NOMO-1 treated with DMSO at 0.1 percent for 48 hours (cell line): Measurements from ENCODE around the gene DIP2A.
"Not testable (repeated sequence)": the region's sequence is repeated elsewhere in the genome, so short reads cannot be mapped to it uniquely, and the experiment has no call there.

Experiments used
- DNase-seq: peaks from one replicate; lab custom pipeline; 2025; ENCODE audit not compliant: unreplicated experiment; lab: John Stamatoyannopoulos, UW

Gene DIP2A

DNA sequence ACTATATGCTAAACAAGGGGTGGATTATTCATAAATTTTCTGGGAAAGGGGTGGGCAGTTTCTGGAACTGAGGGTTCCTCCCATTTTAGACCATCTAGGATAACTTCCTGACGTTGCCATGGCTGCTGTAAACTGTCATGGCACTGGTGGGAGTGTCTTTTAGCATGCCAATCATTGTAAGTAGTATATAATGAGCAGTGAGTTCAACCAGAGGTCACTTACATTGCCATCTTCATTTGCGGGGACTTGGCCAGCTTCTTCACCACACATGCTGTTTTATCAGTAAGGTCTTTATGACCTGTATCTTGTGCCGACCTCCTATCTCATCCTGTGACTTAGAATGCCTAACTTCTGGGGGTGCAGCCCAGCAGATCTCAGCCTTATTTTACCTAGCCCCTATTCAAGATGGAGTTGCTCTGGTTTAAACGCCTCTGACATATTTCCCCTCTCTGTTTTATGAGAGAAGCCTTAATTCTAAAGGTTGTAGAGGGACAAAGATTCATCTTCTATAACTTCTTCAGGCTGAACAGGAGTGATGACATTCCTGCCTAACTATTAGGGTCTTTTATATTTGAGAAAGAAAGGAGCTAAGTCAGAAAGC, 60.4 kb downstream of the DIP2A start:
- no peak for DNase-seq

GRCh38 chr21:46527393-46527792, 68.7 kb downstream of the DIP2A start:
- not testable (repeated sequence) for DNase-seq

- no peak for DNase-seq
These were observed 69.1 kb downstream of the DIP2A start for GRCh38 chr21:46527801-46528200.

DNA sequence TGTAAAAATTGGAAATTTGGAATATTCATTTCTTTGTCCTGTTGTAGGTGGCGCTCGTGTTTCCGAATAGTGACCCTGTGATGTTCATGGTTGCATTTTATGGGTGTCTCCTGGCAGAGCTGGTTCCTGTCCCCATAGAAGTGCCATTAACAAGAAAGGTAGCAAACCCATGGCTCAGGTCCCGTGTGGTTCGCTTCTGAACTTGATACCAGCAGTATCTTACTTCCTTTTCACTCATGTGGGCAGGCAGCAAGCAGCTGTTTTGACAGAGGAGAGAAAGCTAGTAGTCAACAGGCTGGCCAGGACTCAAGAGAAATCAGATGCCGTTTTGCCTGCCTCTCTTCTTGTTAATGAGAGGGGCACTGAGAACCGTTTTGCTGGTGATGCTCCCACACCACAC, 73.4 kb downstream of the DIP2A start:
- DNase-seq = no peak

- no peak for DNase-seq
These were observed 78.3 kb downstream of the DIP2A start for GRCh38 chr21:46537026-46537425.

- no peak for DNase-seq
These were observed 79.6 kb downstream of the DIP2A start for GRCh38 chr21:46538262-46538661.

- DNase-seq = no peak
These were observed 80.4 kb downstream of the DIP2A start for GRCh38 chr21:46538851-46539666.

DNA sequence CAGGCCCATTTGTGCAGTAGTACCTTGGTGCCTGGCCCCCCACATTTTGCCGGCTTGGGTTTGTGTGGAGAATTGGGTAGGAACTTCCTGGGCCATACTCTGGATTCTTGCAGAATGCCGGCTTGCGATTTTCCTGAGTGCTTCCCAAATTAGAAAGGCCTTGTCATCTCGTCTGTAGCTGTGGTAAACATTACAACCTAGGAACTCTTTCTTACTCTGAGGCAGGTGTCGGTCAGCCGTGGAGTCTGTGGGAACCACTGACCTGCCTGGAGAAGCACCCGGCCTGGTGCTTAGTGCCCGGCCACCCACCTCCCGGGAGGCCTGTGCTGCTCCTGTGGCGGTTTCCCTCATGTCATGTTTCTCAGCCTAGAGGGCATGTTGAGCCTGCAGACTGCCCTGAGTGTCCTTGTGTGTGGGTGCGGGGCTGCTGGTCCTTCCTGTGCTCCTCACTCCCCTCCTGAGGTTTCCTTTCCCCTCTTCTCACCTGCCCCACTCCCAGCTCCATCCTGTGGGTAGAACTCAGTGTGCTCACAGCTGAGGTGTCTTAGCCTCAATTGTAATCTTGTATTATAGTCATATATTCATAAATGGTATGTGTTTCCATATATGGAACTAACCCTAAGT, 81.5 kb downstream of the DIP2A start:
- no peak for DNase-seq

- no peak for DNase-seq
These were observed 84.0 kb downstream of the DIP2A start for GRCh38 chr21:46542588-46543124.

DNA sequence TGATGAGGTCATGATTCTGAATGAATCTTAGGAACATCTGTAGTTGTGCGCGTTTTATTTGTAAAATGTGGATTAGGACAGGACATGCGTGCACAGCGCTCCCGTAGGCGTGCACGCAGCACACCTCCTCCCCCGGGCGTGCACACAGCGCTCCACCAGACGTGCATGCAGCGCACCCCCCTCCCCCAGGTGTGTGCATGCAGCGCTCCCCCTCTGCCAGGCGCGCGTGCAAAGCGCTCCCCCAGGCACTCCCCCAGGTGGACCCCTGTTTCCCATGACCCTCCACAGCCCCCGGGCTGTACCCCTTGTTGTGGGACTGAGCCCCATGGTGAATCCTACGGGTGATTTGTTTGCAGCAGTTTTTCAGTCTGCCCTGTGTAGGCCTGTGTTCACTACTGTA, 84.6 kb downstream of the DIP2A start:
- no peak for DNase-seq

GRCh38 chr21:46544003-46544402, 85.3 kb downstream of the DIP2A start:
- DNase-seq = no peak

DNA sequence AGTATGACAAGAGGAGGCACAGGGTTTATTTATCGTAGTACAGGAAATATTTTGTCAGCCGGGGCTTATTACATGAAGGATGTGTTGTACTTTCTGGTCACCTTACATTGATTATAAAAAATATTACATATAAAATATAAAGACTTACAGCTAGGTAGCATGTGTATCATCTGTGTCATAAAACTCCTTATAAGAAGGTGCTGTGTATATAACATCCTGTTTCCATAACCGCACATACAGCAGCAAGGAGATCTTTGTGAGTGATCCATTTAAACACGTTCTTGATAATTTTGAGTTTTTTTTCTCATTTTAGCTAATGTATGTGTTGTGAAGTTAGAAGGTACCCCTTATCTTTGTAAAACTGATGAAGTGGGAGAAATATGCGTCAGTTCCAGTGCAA, 86.1 kb downstream of the DIP2A start:
- no peak for DNase-seq

GRCh38 chr21:46545363-46545762, 86.7 kb downstream of the DIP2A start:
- no peak for DNase-seq

GRCh38 chr21:46545911-46546310, 87.2 kb downstream of the DIP2A start:
- DNase-seq = no peak

- no peak for DNase-seq
These were observed 88.1 kb downstream of the DIP2A start for GRCh38 chr21:46546799-46547198.

DNA sequence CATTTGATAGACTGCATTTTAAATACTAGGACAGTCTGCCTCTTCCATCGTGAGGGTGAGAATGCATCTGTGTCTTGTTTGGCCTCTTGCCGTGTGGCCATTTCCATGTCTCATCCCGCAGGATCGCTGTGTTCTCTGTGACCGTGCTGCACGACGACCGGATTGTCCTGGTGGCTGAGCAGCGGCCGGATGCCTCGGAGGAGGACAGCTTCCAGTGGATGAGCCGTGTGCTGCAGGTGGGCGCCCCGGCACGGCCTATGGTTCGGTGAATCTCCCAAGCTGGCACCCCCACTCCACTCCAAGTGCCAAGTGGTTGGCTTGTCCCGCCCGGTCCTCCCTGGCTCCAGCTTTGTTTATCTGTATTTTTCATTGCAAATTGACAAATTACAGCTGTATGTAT, 91.0 kb downstream of the DIP2A start:
- DNase-seq = no peak

GRCh38 chr21:46550116-46550941, 91.6 kb downstream of the DIP2A start:
- DNase-seq = no peak

DNA sequence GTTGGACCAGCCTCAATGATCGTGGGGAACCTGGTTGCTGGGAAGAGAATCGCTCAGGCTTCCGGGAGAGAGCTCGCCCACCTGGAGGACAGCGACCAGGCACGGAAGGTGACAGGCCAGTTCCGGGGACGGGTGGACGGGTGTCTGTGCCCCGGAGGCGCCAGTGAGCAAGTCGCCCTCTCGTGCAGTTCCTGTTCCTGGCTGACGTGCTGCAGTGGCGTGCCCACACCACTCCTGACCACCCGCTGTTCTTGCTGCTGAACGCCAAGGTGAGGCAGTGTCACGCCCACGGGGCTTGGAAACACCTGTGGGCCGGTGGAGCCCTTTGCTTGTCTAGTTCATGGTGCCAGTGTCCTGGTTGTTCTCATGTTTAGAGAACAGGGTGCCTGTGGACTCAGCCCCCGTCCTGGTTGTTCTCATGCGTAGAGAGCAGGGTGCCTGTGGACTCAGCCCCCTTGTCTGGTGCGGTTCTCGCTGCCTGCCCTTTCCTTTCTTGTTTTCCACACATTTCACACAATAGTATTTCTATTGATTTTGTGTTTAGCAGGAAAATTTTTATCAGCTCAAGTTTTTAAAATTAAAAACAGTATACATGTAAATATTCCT, 93.0 kb downstream of the DIP2A start:
- DNase-seq = peak; percentile 44

DNA sequence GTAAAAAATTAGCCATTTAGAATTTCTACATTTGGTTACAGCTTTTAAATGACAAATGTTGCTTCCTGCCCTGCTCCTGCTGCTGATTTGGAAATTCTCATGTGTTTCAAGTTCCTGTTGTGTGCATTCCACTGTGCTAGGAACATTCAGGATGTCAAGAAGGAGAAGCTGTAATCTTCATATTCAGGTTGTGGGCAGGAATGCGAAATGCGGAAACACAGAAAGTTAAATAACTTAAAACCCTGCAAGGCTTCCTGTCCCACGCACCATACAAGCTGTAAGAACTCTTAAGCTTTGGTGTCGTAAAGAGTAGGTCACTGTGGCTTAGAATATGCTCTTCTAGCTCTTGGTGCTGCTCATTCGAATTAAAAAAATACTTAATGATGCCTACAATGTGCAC, 93.6 kb downstream of the DIP2A start:
- DNase-seq = peak; percentile 35

DNA sequence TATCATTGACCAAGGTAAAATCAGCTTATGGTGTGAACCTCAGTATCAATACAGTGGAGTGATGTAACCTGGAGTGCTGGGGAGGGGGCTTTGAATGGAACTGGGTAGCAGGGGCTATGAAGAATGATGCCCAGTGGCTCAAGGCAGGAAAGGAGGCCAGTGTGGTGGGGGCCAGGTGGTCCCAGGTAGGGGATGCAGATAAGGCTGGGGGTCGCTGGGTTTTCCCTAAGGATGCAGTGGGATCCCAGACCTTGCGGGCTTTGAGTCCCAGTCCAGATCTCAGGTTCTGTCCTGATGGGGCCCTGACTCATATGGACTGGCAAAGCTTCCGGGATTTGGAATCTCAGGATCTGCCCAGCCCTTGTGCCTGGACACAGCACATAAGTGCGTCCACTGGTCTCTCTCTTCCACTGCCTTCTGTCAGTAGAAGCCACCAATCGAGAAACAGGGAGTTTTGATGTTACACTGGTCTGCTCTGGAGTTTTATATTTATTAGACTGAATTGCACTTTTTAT, 94.2 kb downstream of the DIP2A start:
- no peak for DNase-seq

- no peak for DNase-seq
These were observed 95.3 kb downstream of the DIP2A start for GRCh38 chr21:46553993-46554392.
